OCI-LY7 (cell line): ENCODE measurements around the gene TMEM223.

Source experiments
- EZH2phosphoT487 ChIP-seq: fragments of 200-600 bp; sonication (generic); IDR thresholded peaks from 2 replicates; pipeline ENCODE4 v1.6.1; 2018; ENCODE audit warnings: low read depth, borderline replicate concordance, mild to moderate bottlenecking, mixed run types, antibody characterized with exemption, low read length, moderate library complexity, mixed read lengths
- TF ChIP-seq, protein P1 (sequence below): fragments of 200-600 bp; sonication (generic); conservative IDR thresholded peaks from 2 replicates; pipeline ENCODE4 v1.5.1; 2014; ENCODE audit warnings: mild to moderate bottlenecking, antibody characterized with exemption, low read length, moderate library complexity, mixed read lengths

DNA sequence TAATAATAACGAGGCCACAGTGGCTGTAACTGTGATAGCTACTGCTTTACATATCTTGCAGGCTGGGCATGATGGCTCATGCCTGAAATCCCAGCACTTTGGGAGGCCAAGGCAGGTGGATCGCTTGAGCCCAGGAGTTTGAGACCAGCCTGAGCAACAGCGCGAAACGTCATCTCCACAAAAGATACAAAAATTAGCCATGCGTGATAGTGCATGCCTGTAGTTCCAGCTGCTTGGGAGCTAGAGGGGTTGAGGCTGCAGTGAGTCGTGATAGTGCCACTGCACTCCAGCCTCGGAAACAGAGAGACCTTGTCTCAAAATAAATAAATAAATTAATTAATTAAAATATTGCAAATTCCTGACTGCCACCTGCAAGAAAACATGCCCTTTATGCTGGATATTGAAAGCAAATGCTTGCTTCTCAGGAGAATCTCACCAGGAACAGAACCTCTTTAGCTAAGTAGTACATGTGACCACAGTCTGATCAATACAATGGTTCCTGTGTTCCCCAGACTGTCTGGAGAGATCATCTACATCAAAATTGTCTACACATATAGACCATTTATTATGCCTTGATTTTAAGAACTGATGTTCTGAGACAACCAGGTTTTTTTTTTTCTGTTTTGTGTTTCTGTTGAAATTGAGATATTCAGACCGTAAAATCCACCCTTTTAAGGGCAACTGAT lies 44.2 kb downstream of the TMEM223 start:
- TF ChIP-seq, protein P1, sequence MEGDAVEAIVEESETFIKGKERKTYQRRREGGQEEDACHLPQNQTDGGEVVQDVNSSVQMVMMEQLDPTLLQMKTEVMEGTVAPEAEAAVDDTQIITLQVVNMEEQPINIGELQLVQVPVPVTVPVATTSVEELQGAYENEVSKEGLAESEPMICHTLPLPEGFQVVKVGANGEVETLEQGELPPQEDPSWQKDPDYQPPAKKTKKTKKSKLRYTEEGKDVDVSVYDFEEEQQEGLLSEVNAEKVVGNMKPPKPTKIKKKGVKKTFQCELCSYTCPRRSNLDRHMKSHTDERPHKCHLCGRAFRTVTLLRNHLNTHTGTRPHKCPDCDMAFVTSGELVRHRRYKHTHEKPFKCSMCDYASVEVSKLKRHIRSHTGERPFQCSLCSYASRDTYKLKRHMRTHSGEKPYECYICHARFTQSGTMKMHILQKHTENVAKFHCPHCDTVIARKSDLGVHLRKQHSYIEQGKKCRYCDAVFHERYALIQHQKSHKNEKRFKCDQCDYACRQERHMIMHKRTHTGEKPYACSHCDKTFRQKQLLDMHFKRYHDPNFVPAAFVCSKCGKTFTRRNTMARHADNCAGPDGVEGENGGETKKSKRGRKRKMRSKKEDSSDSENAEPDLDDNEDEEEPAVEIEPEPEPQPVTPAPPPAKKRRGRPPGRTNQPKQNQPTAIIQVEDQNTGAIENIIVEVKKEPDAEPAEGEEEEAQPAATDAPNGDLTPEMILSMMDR = no peak
- no peak for TF ChIP-seq EZH2phosphoT487
